Measurements from ENCODE around the gene MYO3B.

GRCh38 chr2:170671079-170671478, 493.1 kb downstream of the MYO3B start:
- TF ChIP-seq CTCF (IDR thresholded peaks at IDR 0.05; ENCODE audit: low read depth, low read length), result no peak
- TF ChIP-seq POLR2A (IDR thresholded peaks at IDR 0.05; ENCODE audit: extremely low read depth, insufficient read length), result no peak

Data from NB4 (cell line).